Fibroblast of the conjunctiva (primary cell): ENCODE data around the gene PLEK2.
"Not testable (repeated sequence)": the region's sequence is repeated elsewhere in the genome, so short reads cannot be mapped to it uniquely, and the experiment has no call there.

Experiments used
- DNase-seq: peaks from one replicate; pipeline ENCODE4 v3.0.0-alpha.2; 2010; ENCODE audit warnings: low read depth

The PLEK2 gene

GRCh38 chr14:67428501-67429031, 16.6 kb upstream of the PLEK2 start:
- DNase-seq: peak; percentile 27

DNA sequence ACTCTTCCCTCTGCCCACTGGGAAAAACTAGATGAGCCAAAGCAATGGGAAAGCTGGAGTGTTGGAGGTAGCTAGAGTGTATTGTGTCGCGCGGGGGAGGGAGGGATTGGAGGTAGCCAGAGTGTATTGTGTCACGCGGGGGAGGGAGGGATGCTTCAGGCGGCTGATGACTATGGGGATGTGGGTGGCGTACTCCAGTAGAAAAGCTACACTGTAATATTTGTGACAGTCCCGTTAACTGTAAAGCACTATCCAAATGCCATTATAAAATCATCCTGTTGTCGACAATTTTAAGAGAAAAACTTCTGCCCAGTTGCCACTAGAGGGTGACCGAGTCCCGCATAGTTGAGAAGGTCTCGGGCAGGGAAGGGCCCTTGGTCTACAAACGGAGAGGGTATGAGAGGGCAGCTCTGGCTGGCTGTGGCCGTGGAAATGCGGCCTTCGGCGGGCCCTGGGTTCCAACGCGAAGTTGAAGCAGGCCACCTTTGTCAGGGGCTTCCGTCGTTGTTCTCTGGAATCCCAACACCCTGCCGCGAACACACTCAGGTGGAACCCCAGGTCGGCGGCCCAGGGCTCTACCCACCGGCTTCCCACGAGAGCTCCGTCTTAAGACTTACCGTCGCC, 15.1 kb upstream of the PLEK2 start:
- peak; percentile 78 for DNase-seq

DNA sequence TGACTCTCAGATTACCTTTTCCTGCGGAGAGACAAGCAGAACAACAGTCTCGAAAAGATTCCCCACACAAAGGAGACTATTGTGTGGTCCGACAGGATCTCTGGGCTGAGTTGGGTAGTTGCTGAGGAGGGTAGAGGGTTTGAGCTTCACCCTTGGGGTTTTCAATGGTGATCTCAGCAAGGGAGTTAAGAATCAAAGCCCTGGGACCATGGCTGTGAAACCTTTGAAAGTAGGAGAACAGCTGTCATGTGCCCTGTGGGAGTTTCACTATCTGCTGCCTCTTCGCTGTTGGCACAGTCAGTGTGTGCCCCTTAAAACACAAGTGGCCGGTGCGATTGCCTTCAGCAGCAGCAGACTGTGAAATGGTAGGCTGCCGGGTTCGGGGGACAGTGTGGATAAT, 14.2 kb upstream of the PLEK2 start:
- no peak for DNase-seq

DNA sequence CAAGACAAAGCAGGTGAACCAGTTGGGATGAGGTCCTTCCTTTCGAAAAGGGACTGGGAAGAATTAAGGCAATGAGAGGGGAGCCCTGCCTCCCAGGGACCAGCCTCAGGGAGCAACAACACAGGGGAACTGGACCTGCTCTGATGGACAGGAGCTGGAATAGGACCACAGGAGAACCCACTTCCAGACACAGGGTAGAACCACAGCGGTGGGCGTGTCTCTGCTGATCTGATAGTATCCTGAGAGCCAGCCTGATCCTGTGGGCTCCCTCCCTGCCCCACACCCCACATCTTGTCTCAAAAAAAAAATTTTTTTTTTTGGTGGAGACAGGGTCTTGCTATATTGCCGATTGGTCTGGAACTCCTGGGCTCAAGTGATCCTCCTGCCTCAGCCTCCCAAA, 13.6 kb upstream of the PLEK2 start:
- no peak for DNase-seq

DNA sequence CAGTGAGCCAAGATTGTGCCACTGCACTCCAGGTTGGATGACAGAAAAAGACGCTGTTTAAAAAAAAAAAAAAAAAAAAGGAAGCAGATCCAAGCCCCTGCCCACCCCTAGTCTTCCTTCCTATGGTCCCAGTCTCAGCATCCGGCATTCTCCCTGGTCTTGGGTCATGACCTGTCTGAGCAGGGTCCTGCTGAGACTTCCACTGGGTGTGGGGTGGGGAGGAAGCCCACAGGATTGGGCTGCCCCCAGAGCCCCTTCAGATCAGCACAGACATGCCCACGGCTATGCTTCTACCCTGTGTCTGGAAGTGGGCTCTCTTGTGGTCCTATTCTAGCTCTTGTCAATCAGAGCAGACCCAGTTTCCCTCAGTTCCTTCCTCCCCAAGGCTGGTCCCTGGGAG, 12.6 kb upstream of the PLEK2 start:
- no peak for DNase-seq

DNA sequence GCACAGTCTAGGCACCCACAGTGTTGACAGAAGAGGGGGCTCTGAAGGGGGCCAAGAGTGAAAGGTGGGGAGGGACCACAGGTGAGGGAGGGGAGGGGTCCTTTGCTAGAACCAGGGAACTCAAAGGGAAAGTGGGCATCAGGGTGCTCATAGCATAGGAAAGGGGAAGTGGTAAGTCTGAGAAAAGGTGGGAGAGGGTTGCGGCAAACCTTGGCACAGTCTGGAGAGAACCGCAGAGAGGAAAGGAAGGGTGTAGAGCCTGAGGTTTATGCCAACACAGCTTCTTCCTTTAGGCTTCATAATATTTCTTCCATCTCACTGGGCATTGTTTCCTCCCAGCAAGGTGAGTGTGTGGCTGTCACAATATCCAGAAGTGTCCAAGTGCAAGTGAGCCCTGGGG, 11.5 kb upstream of the PLEK2 start:
- DNase-seq: no peak

DNA sequence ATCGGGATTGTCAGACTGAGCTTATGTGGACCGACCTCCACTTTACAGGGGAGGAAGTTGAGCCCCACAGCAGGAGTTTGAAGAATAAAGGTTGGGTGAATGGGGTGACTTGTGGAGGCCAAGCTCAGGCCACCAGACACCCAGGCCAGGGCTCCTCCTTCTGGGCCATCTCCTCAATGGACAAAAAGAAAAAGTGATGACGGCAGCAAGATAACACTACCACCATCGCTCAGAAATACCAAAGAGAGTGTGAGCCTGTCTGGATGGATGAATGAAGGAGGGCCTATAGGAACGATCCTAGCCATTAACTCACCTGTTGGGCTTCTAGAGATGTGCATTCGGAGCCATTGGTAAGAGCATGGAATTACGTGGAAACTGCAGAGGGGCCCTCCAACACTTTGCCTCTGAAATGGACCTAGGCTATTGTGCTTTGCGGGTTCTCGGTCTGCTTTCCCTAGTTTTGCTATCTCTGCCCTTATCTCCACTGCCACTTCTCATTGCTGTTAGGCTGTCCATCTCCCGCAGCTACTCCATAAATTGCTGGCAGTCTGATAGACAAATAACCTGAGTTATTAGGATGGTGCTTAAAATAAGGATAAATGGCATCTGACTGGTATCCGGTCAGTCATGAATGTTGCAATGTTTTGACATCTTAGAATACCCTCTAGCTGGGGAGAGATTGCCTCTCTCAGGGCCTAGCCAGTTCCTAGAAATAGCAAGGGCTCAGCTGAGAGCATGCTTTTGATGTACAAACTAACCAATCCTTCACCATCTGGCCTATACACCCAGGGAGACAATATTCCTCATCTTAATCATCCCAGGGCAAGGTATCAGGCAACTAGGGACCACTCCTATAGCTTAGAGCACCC, 9.6 kb upstream of the PLEK2 start:
- DNase-seq: no peak

DNA sequence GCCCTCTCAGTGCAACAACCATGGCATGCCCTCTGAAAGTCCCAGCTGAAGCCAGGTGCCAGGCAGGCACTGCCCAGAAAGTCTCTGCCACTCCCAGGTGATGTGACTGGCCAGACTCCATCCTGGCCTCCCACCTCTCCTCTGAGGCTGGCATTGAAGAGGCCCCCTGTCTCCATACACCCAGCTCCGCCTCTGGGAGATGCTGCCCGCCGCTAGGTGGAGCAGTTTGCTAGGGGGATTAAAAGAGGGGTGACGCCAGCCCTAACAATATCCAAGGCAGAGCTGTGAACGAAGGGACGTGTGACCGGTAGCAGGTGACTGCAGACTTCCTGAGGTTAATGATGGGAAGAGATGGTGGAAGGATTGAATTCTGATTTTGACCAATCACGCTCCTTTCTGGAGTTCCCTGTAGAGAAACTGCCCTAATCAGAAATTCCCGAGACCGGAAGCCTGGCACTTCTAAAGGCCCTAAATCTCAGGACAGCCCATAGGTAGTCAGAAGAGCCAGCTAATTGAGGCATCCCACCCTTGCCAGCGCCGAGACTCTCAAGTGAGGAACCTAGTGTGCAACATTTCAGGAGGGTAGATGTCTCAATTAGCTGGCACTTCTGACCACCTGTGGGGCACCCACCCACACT, 8.3 kb upstream of the PLEK2 start:
- DNase-seq: no peak

DNA sequence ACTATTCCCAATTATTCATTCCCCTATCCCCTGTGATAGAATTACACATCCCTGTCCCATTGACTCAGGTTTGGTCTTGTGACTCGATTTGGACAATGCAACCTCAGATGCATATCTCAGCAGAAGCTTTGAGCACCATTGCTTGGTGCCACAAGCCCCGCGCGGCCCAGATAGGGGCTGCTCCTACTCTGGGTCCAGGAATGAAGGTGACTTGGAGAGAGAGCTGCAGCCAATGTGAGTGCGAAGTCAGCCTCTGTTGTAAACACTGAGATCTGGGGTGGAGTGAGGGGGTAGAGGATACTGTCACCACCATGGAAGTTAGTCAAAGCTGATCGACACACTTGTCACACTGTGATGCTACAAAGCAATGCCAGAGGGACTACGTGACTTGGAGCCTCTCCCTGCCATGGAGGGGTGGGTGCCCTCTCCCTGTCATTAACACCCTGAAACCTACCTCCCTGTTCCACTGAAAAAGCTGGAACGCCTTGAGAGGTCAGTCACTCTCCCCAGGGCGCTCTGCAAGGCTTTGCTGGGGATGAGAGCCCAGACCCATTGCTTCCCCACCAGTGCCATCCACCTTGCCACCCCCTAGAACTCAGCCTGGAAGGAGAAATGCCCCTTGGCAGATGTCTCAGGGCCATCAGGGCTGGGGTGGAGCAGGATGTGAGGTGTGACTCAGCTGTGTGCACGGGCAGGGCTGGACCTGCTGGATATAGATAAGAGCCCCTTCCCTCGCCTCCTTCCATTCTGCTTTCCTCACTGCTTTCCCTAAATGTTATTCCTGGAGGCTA, 6.6 kb upstream of the PLEK2 start:
- DNase-seq: no peak

DNA sequence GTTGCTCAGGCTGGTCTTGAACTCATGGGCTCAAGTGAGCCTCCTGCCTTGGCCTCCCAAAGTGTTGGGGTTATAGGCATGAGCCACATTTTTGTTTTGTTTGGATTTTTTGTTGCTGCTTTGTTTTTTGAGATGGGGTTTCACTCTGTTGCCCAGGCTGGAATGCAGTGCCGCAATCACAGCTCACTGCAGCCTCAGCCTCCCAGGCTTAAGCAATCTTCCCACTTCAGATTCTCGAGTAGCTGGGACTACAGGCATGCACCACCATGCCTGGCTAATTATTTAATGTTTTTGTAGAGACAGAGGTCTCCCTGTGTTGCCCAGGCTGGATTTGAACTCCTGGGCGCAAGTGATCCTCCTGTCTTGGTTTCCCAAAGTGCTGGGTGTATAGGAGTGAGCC, 5.7 kb upstream of the PLEK2 start:
- DNase-seq: no peak

GRCh38 chr14:67416810-67417209, 4.8 kb upstream of the PLEK2 start:
- DNase-seq: no peak

GRCh38 chr14:67416085-67416484, 4.1 kb upstream of the PLEK2 start:
- DNase-seq: no peak

DNA sequence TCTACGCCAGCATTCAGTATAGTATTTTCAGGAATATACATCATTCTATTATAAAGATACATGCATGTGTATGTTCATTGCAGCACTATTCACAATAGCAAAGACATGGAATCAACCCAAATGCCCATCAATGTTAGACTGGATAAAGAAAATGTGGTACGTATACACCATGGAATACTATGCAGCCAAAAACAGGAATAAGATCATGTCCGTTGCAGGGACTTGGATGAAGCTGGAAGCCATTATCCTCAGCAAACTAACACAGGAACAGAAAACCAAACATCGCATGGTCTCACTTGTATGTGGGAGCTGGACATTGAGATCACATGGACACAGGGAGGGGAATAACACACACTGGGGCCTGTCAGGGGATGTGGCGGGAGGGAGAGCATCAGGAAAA, 3.6 kb upstream of the PLEK2 start:
- DNase-seq: not testable (repeated sequence)

GRCh38 chr14:67413806-67414769, 2.1 kb upstream of the PLEK2 start:
- no peak for DNase-seq

- DNase-seq: no peak
Measured at GRCh38 chr14:67411370-67411769, 595 bp downstream of the PLEK2 start.

- no peak for DNase-seq
Measured at GRCh38 chr14:67410313-67410712, 1.7 kb downstream of the PLEK2 start.

DNA sequence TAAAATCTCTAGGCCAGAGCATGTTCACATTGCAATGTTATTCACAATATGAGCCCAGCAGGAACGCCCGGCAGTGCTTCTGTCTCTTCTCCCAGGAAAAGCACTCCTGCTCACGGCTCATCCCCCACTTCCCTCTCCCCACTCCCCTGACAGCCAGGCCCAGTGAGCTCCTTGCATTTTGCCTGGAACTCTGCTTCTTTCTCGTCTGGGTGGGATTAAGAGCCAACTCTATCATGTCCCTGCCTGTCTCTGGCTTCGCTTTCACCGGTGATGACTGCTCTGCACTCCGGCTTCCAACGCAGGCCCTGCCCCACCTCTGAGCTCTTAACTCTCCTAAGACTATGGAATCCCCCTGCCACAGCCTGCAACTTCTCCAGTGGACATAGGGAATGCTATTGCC, 2.5 kb downstream of the PLEK2 start:
- DNase-seq: no peak

GRCh38 chr14:67408122-67408801, 3.7 kb downstream of the PLEK2 start:
- not testable (repeated sequence) for DNase-seq

- no peak for DNase-seq
Measured at GRCh38 chr14:67405771-67406170, 6.2 kb downstream of the PLEK2 start.

DNA sequence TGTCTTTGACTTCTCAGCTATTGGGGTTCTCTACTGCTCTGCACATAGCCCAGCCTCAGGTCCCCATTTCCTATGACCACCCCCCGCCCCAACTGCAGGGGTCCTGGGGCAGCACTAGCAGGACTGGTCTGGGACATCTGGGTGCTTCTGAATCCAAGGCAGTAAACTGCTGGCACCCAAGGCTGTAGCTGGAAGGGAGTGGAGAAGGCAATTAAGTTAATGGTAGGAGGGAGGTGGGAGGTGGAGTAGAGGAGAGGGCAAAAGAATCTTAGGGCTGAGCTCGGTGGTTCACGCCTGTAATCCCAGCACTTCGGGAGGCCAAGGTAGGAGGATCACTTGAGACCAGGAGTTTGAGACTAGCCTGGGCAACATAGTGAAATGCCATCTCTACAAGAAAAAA, 11.5 kb downstream of the PLEK2 start:
- DNase-seq: no peak
